Spleen (tissue), 7 donors: Measurements from ENCODE around the gene CFAP45.
A peak's percentile ranks its signal among the peaks of the same experiment; 100 is the strongest.

Experiments used
- CTCF ChIP-seq, 11 experiments: fragments of 200-600 bp in 7 of 11; fragments of 450-650 bp in 4 of 11; sonication (generic) in 4 of 11; IDR thresholded peaks in 8 of 11; conservative IDR thresholded peaks in 3 of 11; 1 replicate in 7 of 11; 2 replicates in 4 of 11; pipeline versions ENCODE4 v1.4.0 to v1.8.0; 2016 to 2021; ENCODE audit warnings: antibody characterized with exemption in 11 of 11, inconsistent platforms in 4 of 11, mild to moderate bottlenecking in 1 of 11
- POLR2AphosphoS5 ChIP-seq, 3 donors: sonication (generic); formaldehyde crosslinking; IDR thresholded peaks; one replicate each; pipeline ENCODE4 v1.5.1; 2017; ENCODE audit warnings: antibody characterized with exemption in 3 of 3
- donor health status: DM: no; HTN: no; CAD: no; lungs with moderate emphysema.
- donor health status: DM: no; HTN: no; CAD: no.
- donor health status: DM: no; HTN: no; CAD: no.

GRCh38 chr1:159918352-159919200 is 18.6 kb upstream of the CFAP45 start:
- no peak for TF ChIP-seq CTCF (IDR thresholded peaks at IDR 0.05 in 8 of 11, conservative IDR thresholded peaks at IDR 0.05 in 3 of 11)
- TF ChIP-seq POLR2AphosphoS5 (IDR thresholded peaks at IDR 0.05), result peak in 1 of 3 donors; percentile 23
